CD14-positive monocyte (primary cell): ENCODE results near the gene CPS1. TPM values are rescaled to one million over a fixed set of nuclear protein-coding genes. Genes with fewer than 3 reads are reported as not detected.

Source experiments
- DNase-seq, 3 donors: peaks; one replicate each; pipeline ENCODE4 v3.0.0-alpha.2; 2011 to 2022
- H2AFZ ChIP-seq: 2 replicates; pipeline ENCODE4 v1.6.0; 2012; ENCODE audit warnings: mild to moderate bottlenecking, low read depth, low read length, inconsistent platforms; ENCODE audit not compliant: insufficient read depth, poor library complexity, severe bottlenecking
- H3K27ac ChIP-seq, 2 donors: 1 replicate in 1 of 2; 2 replicates in 1 of 2; pipeline ENCODE4 v1.5.1; 2012 to 2013; ENCODE audit warnings: low read length in 2 of 2, control low read depth in 1 of 2, inconsistent platforms in 1 of 2, low read depth in 1 of 2, mild to moderate bottlenecking in 1 of 2
- H3K27me3 ChIP-seq, 2 donors: one replicate each; pipeline versions ENCODE4 v1.6.0 to v1.6.1; 2011 to 2013; ENCODE audit warnings: low read length in 2 of 2; ENCODE audit not compliant: control insufficient read depth in 2 of 2, insufficient read depth in 2 of 2
- H3K36me3 ChIP-seq, 2 donors: replicated peaks in 1 of 2; 1 replicate in 1 of 2; 2 replicates in 1 of 2; pipeline versions ENCODE4 v1.5.1 to v1.6.1; 2012 to 2013; ENCODE audit warnings: low read length in 2 of 2, control low read depth in 1 of 2, inconsistent platforms in 1 of 2, mild to moderate bottlenecking in 1 of 2; ENCODE audit not compliant: insufficient read depth in 2 of 2, control insufficient read depth in 1 of 2
- H3K4me1 ChIP-seq, 2 donors: 1 replicate in 1 of 2; 2 replicates in 1 of 2; pipeline versions ENCODE4 v1.5.1 to v1.6.1; 2012 to 2013; ENCODE audit warnings: low read length in 2 of 2, control low read depth in 1 of 2, inconsistent platforms in 1 of 2, mild to moderate bottlenecking in 1 of 2, moderate library complexity in 1 of 2; ENCODE audit not compliant: insufficient read depth in 2 of 2, control insufficient read depth in 1 of 2
- H3K4me2 ChIP-seq: replicated peaks from 2 replicates; pipeline ENCODE3; 2012; ENCODE audit warnings: low read length, moderate library complexity, mild to moderate bottlenecking; ENCODE audit not compliant: poor library complexity, severe bottlenecking; ENCODE audit errors: extremely low read depth
- H3K4me3 ChIP-seq, 3 experiments: fragments of 200-600 bp in 1 of 3; sonication (generic) in 1 of 3; replicated peaks in 1 of 3; 1 replicate in 2 of 3; 2 replicates in 1 of 3; pipeline ENCODE4 v1.5.1; 2011 to 2013; ENCODE audit warnings: low read length in 3 of 3, mild to moderate bottlenecking in 3 of 3, control low read depth in 2 of 3, low read depth in 2 of 3, inconsistent platforms in 1 of 3, moderate library complexity in 1 of 3
- H3K79me2 ChIP-seq: 2 replicates; pipeline ENCODE4 v1.6.0; 2012; ENCODE audit warnings: mild to moderate bottlenecking, control low read depth, inconsistent platforms, low read length, moderate library complexity; ENCODE audit not compliant: insufficient read depth
- H3K9ac ChIP-seq: 2 replicates; pipeline ENCODE4 v1.6.0; 2017; ENCODE audit warnings: low read length, mild to moderate bottlenecking; ENCODE audit not compliant: insufficient read depth, poor library complexity, severe bottlenecking
- H3K9me3 ChIP-seq, 2 donors: replicated peaks in 1 of 2; 1 replicate in 1 of 2; 2 replicates in 1 of 2; pipeline versions ENCODE4 v1.5.1 to v1.6.1; 2012 to 2013; ENCODE audit warnings: low read length in 2 of 2, control low read depth in 1 of 2; ENCODE audit not compliant: control insufficient read depth in 1 of 2, insufficient read depth in 1 of 2
- H4K20me1 ChIP-seq: 2 replicates; pipeline ENCODE4 v1.6.0; 2012; ENCODE audit warnings: mild to moderate bottlenecking, low read length, control low read depth, moderate library complexity; ENCODE audit not compliant: insufficient read depth
- H3K27ac Mint-ChIP-seq, 7 donors: one replicate each; pipeline ENCODE4 v1.8.0; 2020; ENCODE audit warnings: mild to moderate bottlenecking in 7 of 7, mixed read lengths in 7 of 7, moderate library complexity in 6 of 7, inconsistent platforms in 2 of 7
- H3K27me3 Mint-ChIP-seq, 3 donors: one replicate each; pipeline ENCODE4 v1.8.0; 2021 to 2022; ENCODE audit warnings: low read depth in 3 of 3, mild to moderate bottlenecking in 3 of 3, mixed read lengths in 3 of 3, moderate library complexity in 3 of 3, inconsistent platforms in 1 of 3
- H3K36me3 Mint-ChIP-seq, 2 donors: one replicate each; pipeline ENCODE4 v1.8.0; 2020; ENCODE audit warnings: mixed read lengths in 2 of 2, inconsistent platforms in 1 of 2, mild to moderate bottlenecking in 1 of 2
- H3K4me1 Mint-ChIP-seq: one replicate; pipeline ENCODE4 v1.8.0; 2020; ENCODE audit warnings: mild to moderate bottlenecking, mixed read lengths
- H3K4me3 Mint-ChIP-seq, 2 donors: one replicate each; pipeline ENCODE4 v1.8.0; 2020; ENCODE audit warnings: mild to moderate bottlenecking in 2 of 2, mixed read lengths in 2 of 2, moderate library complexity in 1 of 2
- H3K9me3 Mint-ChIP-seq, 7 donors: one replicate each; pipeline ENCODE4 v1.8.0; 2020 to 2022; ENCODE audit warnings: mixed read lengths in 7 of 7, mild to moderate bottlenecking in 6 of 7, moderate library complexity in 6 of 7, inconsistent platforms in 2 of 7
- intact Hi-C, 2 donors: fragments of 100-400 bp; cut with micrococcal nuclease; formaldehyde crosslinking; loops; one replicate each; pipeline versions ENCODE4 v1.15.0 to v1.15.1; 2023
- polyA plus RNA-seq, 3 donors: library from polyadenylated mRNA; depleted of rRNA in 1 of 3; unstranded in 2 of 3; stranded (reverse) in 1 of 3; fragments of 300-500 nt in 2 of 3; fragments of >200 nt in 1 of 3; fragmentation: Illumina TruSeq in 2 of 3; gene quantifications; 1 replicate in 2 of 3; 2 replicates in 1 of 3; pipeline ENCODE4 v1.2.3, GENCODE V29; 2012 to 2021
- TF ChIP-seq, protein P1 (sequence below): fragments of 200-600 bp; IDR thresholded peaks from one replicate; pipeline ENCODE4 v1.8.0; 2022; ENCODE audit warnings: antibody characterized with exemption, mild to moderate bottlenecking

CPS1 gene
- polyA plus RNA-seq, 3 donors, result not detected

DNA sequence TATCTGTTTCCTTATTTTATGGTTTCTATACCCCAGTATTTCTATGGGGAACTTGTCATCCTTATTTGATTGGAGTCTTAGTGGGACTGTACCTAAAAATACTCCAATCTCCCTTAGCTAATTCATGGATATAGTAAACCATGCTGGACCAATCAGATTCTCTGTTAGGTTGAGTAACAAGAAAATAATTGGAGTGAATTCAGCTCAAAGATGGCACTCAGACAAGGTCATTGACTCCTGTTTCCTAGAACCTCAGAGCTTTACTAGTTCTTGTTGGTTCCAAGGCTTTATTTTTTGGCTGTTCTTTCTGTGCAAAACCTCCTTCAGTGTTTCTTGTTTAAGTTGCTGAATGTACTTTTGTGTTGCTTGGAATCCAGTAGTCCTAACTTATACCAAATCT lies 31.9 kb upstream of the CPS1 start:
- Histone ChIP-seq H3K27me3 (no peaks in the 10 kb centered on the region), H3K36me3 (no peaks in the 10 kb centered on the region), H3K9ac (no peak overlapping the region), H2AFZ (no peak overlapping the region), H3K27ac (no peak overlapping the region), H3K4me2 (no peak overlapping the region), H3K4me1 (no peaks in the 10 kb centered on the region), H3K4me3 (no peak overlapping the region), H4K20me1 (no peaks in the 10 kb centered on the region), H3K9me3 (no peaks in the 10 kb centered on the region), H3K79me2 (no peaks in the 10 kb centered on the region)
- intact Hi-C loops, result no loop called here
- Mint-ChIP-seq H3K4me1 (no peaks in the 10 kb centered on the region), H3K4me3 (no peak overlapping the region), H3K36me3 (no peaks in the 10 kb centered on the region), H3K27ac (no peak overlapping the region), H3K9me3 (peaks cover 0 to 6% (median 1%) of the 10 kb centered on the region in 7 donors), H3K27me3 (no peaks in the 10 kb centered on the region)
- DNase-seq, result no peak
- TF ChIP-seq, protein P1, sequence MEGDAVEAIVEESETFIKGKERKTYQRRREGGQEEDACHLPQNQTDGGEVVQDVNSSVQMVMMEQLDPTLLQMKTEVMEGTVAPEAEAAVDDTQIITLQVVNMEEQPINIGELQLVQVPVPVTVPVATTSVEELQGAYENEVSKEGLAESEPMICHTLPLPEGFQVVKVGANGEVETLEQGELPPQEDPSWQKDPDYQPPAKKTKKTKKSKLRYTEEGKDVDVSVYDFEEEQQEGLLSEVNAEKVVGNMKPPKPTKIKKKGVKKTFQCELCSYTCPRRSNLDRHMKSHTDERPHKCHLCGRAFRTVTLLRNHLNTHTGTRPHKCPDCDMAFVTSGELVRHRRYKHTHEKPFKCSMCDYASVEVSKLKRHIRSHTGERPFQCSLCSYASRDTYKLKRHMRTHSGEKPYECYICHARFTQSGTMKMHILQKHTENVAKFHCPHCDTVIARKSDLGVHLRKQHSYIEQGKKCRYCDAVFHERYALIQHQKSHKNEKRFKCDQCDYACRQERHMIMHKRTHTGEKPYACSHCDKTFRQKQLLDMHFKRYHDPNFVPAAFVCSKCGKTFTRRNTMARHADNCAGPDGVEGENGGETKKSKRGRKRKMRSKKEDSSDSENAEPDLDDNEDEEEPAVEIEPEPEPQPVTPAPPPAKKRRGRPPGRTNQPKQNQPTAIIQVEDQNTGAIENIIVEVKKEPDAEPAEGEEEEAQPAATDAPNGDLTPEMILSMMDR, result no peak

GRCh38 chr2:210527286-210527685 lies 29.1 kb upstream of the CPS1 start:
- Mint-ChIP-seq H3K4me3 (no peak overlapping the region), H3K36me3 (no peaks in the 10 kb centered on the region), H3K27ac (no peak overlapping the region), H3K27me3 (no peaks in the 10 kb centered on the region), H3K9me3 (peaks cover 0 to 6% (median 2%) of the 10 kb centered on the region in 7 donors), H3K4me1 (no peaks in the 10 kb centered on the region)
- Histone ChIP-seq H3K9ac (no peak overlapping the region), H2AFZ (no peak overlapping the region), H4K20me1 (no peaks in the 10 kb centered on the region), H3K4me1 (no peaks in the 10 kb centered on the region), H3K79me2 (no peaks in the 10 kb centered on the region), H3K4me2 (no peak overlapping the region), H3K9me3 (no peaks in the 10 kb centered on the region), H3K27ac (no peak overlapping the region), H3K27me3 (no peaks in the 10 kb centered on the region), H3K4me3 (no peak overlapping the region), H3K36me3 (no peaks in the 10 kb centered on the region)
- TF ChIP-seq, protein P1, result no peak
- intact Hi-C loops, result no loop called here
- no peak for DNase-seq
